Adipose tissue (tissue), 3 donors: ENCODE data around the gene FAT1. TPM values are rescaled to one million over a fixed set of nuclear protein-coding genes. Genes with fewer than 3 reads are reported as not detected.
"Not testable (repeated sequence)": the region's sequence is repeated elsewhere in the genome, so short reads cannot be mapped to it uniquely, and the experiment has no call there.

Experiments
- H3K27ac ChIP-seq: one replicate; pipeline ENCODE4 v1.5.1; 2013; ENCODE audit warnings: low read depth, low read length
- WGBS, 3 donors: extraction: QIAGEN DNeasy Blood & Tissue Kit; methylation state at CpG; one replicate each; pipeline ENCODE4 v1.1.7; 2013; 5-methylcytosine and 5-hydroxymethylcytosine counted together
- polyA plus RNA-seq, 3 donors: library from polyadenylated mRNA; stranded (reverse); fragments of 200-250 nt; gene quantifications; one replicate each; pipeline ENCODE4 v1.2.3, GENCODE V29; 2013
- donor health status: healthy with polysubstance abuse.
- donor health status: Bipolar disorder and iron deficiency.
- donor health status: healthy.

Gene FAT1
- polyA plus RNA-seq, 3 donors: 4.5 to 39.9 (median 21.8) TPM

- H3K27ac ChIP-seq: no peak overlapping the region
- WGBS, 3 donors: 85 to 88% (median 87%) methylated on average over 13 of the region's 13 CpGs
Measured at GRCh38 chr4:186757696-186758355, 34.2 kb upstream of the FAT1 start.

DNA sequence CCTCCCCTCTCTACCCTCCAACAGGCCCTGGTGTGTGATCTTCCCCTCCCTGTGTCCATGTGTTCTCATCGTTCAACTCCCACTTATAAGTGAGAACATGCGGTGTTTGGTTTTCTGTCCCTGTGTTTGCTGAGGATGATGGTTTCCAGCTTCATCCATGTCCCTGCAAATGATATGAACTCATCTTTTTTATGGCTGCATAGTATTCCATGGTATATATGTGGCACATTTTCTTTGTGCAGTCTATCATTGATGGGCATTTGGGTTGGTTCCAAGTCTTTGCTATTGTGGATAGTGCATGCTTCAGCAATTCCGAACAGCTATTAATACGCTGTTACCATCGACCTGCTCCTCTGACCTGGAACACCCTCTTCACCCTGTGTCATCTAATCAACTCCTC, 32.9 kb upstream of the FAT1 start:
- not testable (repeated sequence) for H3K27ac ChIP-seq
- WGBS, 3 donors: 92 to 94% (median 93%) methylated on average over 5 of the region's 5 CpGs

DNA sequence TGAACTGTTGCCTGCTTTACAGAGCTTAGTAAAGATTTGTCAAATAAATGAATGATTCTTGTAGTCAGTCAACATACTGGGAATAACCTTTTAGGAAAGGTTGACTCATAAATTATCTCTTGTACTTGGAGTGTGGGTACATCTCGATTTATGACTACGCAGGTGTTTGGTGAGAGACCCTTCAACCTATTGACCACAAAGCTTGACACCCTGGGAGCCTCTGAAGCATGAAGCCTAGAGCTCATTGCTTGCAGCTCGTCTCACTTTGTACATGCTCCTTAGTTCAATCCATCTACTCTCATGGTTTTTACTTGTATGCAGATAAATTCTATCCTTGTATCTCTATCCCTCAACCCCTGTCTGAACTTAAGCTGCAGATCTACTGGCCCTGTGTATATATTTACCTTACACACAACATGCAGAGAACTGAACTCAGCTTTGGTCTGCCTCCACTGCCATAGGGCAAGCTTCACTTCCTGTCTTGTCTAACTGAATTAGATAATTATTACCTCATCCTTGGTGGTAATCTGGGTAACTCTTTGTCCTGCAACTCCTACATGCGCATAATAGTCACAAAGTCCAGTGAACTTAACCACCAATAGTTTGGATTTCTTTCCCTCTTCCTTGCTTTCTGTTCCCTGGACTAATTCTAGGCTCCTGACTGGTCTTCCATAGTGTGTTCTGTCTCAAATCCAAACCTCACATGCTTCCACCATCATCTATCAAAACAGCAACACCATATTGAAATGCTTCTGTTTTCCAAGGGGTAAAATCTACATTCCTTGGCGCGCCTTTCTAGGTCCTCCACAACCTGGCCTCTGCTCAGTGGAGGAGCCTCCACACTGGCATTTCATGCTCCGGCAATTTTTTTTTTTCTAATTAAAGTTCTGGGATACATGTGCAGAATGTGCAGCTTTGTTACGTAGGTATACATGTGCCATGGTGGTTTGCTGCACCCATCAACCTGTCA, 32.2 kb upstream of the FAT1 start:
- 90 to 96% (median 90%) methylated on average over 8 of the region's 8 CpGs for WGBS, 3 donors
- no peak overlapping the region for H3K27ac ChIP-seq

- WGBS, 3 donors: 70 to 85% (median 74%) methylated on average over 10 of the region's 10 CpGs
- no peak overlapping the region for H3K27ac ChIP-seq
Measured at GRCh38 chr4:186754976-186755375, 31.3 kb upstream of the FAT1 start.

- no peak overlapping the region for H3K27ac ChIP-seq
- 86 to 89% (median 89%) methylated on average over 6 of the region's 6 CpGs for WGBS, 3 donors
Measured at GRCh38 chr4:186752325-186752724, 28.7 kb upstream of the FAT1 start.

GRCh38 chr4:186749611-186750281, 26.1 kb upstream of the FAT1 start:
- no peak overlapping the region for H3K27ac ChIP-seq
- 72 to 83% (median 77%) methylated on average over 15 of the region's 15 CpGs for WGBS, 3 donors

GRCh38 chr4:186746581-186746980, 22.9 kb upstream of the FAT1 start:
- no peak overlapping the region for H3K27ac ChIP-seq
- WGBS, 3 donors: 81 to 89% (median 87%) methylated on average over 6 of the region's 6 CpGs

GRCh38 chr4:186743261-186743660, 19.6 kb upstream of the FAT1 start:
- H3K27ac ChIP-seq: no peak overlapping the region
- 71 to 75% (median 73%) methylated on average over 10 of the region's 10 CpGs for WGBS, 3 donors

- H3K27ac ChIP-seq: no peak overlapping the region
- 75 to 97% (median 78%) methylated on average over 6 of the region's 6 CpGs for WGBS, 3 donors
Measured at GRCh38 chr4:186740822-186741221, 17.2 kb upstream of the FAT1 start.

- WGBS, 3 donors: 80 to 88% (median 83%) methylated on average over 5 of the region's 5 CpGs
- no peak overlapping the region for H3K27ac ChIP-seq
Measured at GRCh38 chr4:186739802-186740434, 16.3 kb upstream of the FAT1 start.

- 91 to 96% (median 93%) methylated on average over 9 of the region's 9 CpGs for WGBS, 3 donors
- H3K27ac ChIP-seq: no peak overlapping the region
Measured at GRCh38 chr4:186739317-186739716, 15.7 kb upstream of the FAT1 start.

- no peak overlapping the region for H3K27ac ChIP-seq
- WGBS, 3 donors: 70 to 76% (median 75%) methylated on average over 4 of the region's 4 CpGs
Measured at GRCh38 chr4:186738421-186738820, 14.8 kb upstream of the FAT1 start.

GRCh38 chr4:186737427-186737826, 13.8 kb upstream of the FAT1 start:
- WGBS, 3 donors: 76 to 92% (median 77%) methylated on average over 4 of the region's 4 CpGs
- H3K27ac ChIP-seq: no peak overlapping the region

- no peak overlapping the region for H3K27ac ChIP-seq
- WGBS, 3 donors: 91 to 94% (median 91%) methylated on average over 6 of the region's 6 CpGs
Measured at GRCh38 chr4:186736466-186736865, 12.8 kb upstream of the FAT1 start.

GRCh38 chr4:186734251-186734650, 10.6 kb upstream of the FAT1 start:
- H3K27ac ChIP-seq: no peak overlapping the region
- 77 to 90% (median 79%) methylated on average over 7 of the region's 7 CpGs for WGBS, 3 donors

DNA sequence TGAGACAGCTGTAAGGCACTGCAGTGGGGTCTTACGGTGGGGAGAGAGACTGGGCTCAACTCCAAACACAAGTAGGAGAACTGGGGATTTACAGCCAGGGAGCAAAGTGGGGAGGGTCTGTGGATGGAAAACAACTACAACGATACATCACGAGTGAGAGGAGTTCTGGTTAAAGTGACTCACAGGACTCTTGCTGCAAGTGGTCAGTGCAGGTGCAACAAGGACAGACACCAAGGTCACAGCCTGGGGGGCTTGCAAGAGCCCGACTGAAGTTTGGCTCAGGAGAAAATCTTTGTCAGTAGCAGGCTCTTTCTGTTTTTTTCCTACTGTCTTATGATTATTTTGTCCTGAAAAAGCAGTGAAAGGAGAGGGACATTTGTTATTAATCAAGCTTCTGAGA, 10.1 kb upstream of the FAT1 start:
- WGBS, 3 donors: 38 to 50% (median 49%) methylated on average over 4 of the region's 4 CpGs
- no peak overlapping the region for H3K27ac ChIP-seq

DNA sequence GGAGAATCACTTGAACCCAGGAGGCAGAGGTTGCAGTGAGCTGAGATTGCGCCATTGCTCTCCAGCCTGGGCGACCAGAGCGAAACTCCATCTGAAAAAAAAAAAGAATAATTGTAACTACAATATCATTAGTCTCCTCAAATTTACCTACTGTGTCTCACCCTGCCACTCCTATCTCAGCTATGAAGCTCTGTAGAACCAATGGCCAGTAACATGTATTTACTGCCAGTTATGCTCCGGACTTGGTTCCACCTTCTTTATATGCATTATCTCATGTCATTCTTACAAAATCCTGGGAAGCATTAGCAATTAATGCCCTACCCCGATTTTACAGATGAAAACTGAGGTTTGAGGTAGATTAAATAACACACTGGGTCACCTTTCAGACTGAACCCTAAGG, 7.0 kb upstream of the FAT1 start:
- 87 to 92% (median 91%) methylated on average over 5 of the region's 5 CpGs for WGBS, 3 donors
- H3K27ac ChIP-seq: no peak overlapping the region

- H3K27ac ChIP-seq: no peak overlapping the region
- WGBS, 3 donors: 72 to 85% (median 76%) methylated on average over 1 of the region's 1 CpG
Measured at GRCh38 chr4:186729856-186730255, 6.2 kb upstream of the FAT1 start.
